GM19240 (cell line): ENCODE results near the gene CPNE2.

Experiments
- DNase-seq: peaks from one replicate; pipeline ENCODE4 v3.0.0; 2011; ENCODE audit warnings: low spot score; ENCODE audit not compliant: insufficient read length

CPNE2 gene

DNA sequence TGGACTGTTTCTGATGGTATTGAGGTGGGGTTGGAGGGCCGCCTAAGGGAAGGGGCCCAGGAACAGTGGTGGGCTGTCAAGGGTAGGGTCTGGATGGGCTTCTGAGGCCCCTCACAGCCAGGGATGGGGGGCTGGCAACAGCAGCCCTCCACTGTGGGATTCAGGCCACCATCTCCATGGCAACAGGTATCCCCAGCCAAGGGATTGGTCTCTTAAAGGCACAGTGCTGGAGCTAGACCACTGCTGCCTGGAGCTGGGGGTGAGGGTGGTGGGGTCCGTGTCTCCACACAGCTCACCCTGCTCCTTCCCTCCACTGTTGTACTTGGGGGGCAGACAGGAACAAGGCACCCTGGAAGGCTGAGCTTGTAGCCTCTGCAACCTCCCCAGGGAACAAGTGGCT, 51.6 kb downstream of the CPNE2 start:
- no peak for DNase-seq

GRCh38 chr16:57145046-57146021, 53.0 kb downstream of the CPNE2 start:
- DNase-seq = no peak

DNA sequence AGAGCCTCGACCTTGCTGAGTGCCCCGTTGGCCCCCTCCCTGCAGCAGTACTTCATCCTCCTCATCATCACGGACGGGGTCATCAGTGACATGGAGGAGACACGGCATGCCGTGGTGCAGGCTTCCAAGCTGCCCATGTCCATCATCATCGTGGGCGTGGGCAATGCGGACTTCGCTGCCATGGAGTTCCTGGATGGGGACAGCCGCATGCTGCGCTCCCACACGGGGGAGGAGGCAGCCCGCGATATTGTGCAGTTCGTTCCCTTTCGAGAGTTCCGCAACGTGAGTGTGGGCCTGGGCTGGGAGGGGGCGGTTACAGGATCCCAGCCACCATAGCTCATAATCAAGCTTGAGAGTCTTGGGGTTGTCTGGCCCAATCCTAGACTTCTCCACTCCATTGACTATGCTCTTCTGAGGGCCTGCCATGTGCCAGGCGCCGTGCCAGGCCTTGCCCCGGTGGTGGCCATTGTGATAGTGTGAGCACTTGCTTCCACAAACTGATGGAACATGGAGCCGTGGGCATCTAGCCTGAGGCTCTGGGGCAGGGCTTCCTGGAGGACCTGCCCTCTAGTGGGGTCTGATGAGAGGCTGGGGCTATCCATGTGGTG, 53.8 kb downstream of the CPNE2 start:
- no peak for DNase-seq

GRCh38 chr16:57146735-57147134, 54.4 kb downstream of the CPNE2 start:
- DNase-seq = no peak

GRCh38 chr16:57147381-57148221, 55.2 kb downstream of the CPNE2 start:
- DNase-seq = no peak

- DNase-seq = no peak
These were observed 56.1 kb downstream of the CPNE2 start for GRCh38 chr16:57148481-57148880.

- no peak for DNase-seq
These were observed 57.0 kb downstream of the CPNE2 start for GRCh38 chr16:57149391-57149790.

DNA sequence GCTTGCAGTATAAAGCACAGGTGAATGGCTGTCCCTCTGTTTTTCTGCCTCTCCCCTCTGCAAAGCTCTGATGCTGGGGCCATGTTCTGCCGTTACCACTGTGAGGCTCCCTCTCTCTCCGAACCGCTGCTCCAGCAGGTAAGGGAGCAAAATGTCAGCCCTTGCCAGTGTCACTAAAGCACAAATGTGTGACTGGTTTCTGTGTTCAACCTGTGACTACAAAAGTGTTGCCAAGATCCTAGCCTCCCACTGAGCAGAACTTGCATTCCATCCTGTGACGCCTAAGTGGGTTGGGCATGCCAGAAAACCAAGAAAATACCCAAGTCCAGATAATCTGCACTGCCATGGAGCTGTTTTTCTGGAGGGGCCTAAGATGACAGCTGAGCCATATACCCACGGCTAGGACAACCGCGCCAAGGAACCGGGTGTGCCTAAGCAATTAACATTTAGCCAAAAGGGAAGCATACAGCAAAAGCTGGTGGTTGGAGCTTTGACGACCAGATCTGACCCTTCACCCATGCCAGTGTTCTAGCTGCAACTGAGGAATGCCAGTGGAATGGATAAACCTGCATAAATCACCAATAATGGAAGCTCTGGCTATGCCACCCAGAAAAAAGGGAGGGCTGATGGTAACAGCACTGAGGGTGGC, 58.4 kb downstream of the CPNE2 start:
- no peak for DNase-seq

DNA sequence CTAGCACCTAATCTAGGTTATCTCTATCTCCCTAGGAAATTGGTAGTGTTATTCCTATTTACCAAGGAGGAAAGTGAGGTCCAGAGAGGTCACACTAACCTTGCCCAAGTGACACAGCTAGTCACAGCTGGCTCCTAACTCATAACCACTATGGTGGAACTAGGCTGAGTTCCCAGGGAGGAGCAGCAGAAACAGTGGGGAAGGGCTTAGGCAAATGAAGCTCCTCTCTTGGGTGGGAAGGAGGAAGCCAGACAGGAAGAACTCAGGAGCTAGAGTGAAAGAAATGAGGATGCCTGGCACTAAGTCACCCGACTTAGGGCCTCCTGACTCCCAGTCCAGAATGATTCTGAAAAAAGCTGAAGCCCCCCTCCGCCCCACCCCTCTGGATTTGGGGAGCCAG, 59.0 kb downstream of the CPNE2 start:
- DNase-seq = no peak

DNA sequence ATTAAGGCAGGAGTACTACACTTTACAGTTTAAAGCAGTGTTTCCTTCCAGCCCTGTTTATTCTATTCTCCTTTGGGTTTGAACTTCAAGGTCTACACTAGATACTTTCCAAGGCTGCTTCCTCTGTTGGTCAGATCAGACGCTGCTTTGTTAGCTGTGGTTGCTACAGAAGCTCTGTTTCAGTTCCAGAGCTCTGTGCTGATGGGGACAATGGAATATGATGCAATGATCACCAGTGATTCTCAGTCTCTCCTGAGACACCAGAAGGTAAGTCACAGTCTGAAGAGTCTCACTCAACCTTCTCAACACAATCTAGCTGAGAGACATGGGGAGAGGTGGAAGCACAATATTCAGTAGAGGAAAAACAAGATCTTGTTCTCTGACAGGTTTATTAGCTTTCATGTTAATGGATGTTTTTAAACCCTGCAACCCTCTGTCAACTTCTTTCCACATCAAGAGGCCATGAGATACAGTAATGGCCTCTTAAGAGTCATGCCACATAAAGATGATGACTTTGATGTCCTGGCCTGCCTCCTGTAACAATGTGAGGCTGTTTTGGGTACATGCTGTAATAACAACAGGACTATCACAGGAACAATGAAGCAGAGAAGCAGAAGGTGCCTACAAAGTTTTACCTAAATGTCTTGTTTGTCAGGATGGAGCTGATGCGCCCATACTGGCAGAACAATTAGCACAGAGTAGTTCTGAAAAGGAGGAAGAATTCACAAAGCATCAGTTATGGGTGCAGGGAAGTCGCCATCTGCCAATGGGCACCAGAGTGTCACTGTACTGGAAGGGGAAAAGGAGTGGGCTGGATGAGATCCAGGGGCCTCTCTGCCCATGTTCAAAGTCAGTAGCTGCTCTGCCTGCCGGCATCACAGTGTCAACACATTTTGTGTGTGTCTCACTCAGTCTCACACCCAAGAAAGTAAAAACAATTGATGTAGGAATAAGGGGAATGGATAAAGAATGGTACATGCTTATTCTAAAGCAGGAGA, 60.0 kb downstream of the CPNE2 start:
- no peak for DNase-seq

- DNase-seq = no peak
These were observed 61.5 kb downstream of the CPNE2 start for GRCh38 chr16:57153841-57154240.

- DNase-seq = no peak
These were observed 63.4 kb downstream of the CPNE2 start for GRCh38 chr16:57155702-57156350.

- no peak for DNase-seq
These were observed 63.9 kb downstream of the CPNE2 start for GRCh38 chr16:57156351-57156703.

GRCh38 chr16:57157533-57157932, 65.2 kb downstream of the CPNE2 start:
- DNase-seq = no peak

DNA sequence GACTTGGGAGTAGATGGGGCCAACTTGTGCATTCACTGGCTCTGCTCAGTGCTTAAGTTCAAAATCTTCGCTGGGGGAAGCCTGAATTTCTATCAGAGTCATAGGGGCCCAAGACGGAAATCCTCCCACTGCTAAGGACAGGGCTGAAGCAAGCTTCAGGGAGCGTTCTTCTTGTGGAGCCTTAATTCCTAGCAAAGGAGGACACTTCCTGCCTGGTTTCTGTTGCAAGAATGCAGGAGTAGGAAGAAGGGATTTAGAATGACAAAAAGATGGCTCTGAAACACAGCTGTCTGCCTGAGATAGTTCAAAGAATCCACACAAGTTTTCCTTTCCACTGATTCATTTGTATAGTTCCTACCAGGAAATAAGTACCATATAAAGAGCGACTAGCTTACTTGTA, 67.1 kb downstream of the CPNE2 start:
- DNase-seq = no peak

DNA sequence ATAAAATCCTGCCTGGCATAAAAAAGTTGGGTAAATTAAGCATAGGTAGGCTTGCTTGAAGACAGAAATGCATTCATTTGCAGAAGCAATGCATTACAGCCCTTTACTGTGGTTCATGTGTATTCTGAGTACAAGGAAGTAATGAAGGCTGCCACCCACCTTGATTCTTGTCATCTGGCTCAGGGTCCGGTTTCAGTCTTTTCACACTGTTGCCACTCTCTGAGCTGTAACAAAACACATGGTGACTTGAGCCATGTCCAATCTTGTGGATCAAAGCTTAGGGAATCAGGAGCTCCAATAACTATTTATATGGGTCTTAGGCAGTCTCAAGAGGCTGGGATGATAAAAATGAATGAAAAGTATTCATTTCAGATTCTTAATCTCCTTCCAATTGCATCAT, 71.5 kb downstream of the CPNE2 start:
- DNase-seq = no peak

- no peak for DNase-seq
These were observed 73.1 kb downstream of the CPNE2 start for GRCh38 chr16:57165483-57165882.

- DNase-seq = no peak
These were observed 73.6 kb downstream of the CPNE2 start for GRCh38 chr16:57165938-57166337.

DNA sequence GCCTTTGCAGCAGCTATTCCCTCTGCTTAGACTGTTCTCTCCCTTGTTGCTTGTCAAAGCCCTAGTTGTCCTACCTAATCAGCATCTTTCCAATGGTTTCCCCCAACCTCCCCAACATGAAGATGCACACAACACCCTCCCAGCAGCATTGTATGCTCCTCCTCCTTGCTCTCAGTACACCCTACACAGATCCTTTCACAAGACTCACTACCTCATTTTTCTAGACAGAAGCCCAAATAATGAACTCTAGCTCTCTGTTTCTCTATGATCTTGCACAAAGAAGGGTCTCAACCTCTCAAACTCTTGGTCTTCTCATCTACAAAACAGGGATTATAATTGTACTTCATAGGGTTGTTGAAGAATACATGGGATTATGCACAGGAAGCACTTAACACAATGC, 74.1 kb downstream of the CPNE2 start:
- no peak for DNase-seq

DNA sequence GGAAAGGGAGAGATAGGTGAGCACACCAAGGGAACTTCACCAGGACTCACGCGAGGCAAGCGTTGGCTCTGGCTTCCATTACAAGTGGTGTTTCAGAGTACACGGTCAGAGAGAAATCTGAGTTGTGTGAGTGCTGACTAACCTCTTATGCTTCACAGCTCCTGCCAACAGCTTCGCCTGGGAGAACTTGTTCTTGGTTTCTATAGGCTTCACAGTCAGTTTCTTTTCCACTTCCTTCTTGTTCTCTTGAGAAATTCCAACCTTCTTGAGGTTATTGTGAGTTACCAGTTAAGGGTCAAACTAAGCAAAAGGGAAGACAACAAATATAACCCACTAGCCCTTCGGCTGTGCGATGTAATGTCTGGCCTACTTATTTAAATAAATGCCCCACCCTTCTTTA, 74.6 kb downstream of the CPNE2 start:
- no peak for DNase-seq
